SK-N-SH (cell line): Measurements from ENCODE around the gene SERPINB12. TPM values are rescaled to one million over a fixed set of nuclear protein-coding genes. Genes with fewer than 3 reads are reported as not detected.

Experiments used
- CTCF ChIA-PET: fragments of 300-600, 350-600 bp; formaldehyde crosslinking; extraction: SDS; loops from one replicate; lab custom pipeline; 2021; lab: Yijun Ruan, JAX
- POLR2A ChIA-PET: fragments of 350-600 bp; sonication (Branson Sonifier 250); formaldehyde crosslinking; extraction: SDS; loops from one replicate; lab custom pipeline; 2020; ENCODE audit warnings: antibody characterized with exemption, inconsistent platforms; lab: Yijun Ruan, JAX
- DNase-seq: peaks from one replicate; pipeline ENCODE4 v3.0.0; 2012
- H2AFZ ChIP-seq: fragments of 200-600 bp; sonication (generic); 2 replicates; pipeline ENCODE4 v1.8.1; 2016; ENCODE audit warnings: antibody characterized with exemption, mild to moderate bottlenecking, low read depth
- H3F3A ChIP-seq: fragments of 200-600 bp; sonication (generic); replicated peaks from 2 replicates; pipeline ENCODE3; 2016; ENCODE audit warnings: antibody characterized with exemption, mild to moderate bottlenecking; ENCODE audit not compliant: insufficient read depth
- H3K27ac ChIP-seq, 2 experiments: fragments of 200-500 bp in 1 of 2; fragments of 200-600 bp in 1 of 2; sonication (Bioruptor generic) in 1 of 2; sonication (generic), shearing (Covaris generic) in 1 of 2; 2 replicates each; pipeline versions ENCODE4 v1.5.1 to v1.6.1; 2014 to 2016; ENCODE audit warnings: low read depth in 2 of 2, inconsistent platforms in 1 of 2, low read length in 1 of 2, mild to moderate bottlenecking in 1 of 2, mixed read lengths in 1 of 2
- H3K27me3 ChIP-seq: fragments of 200-600 bp; sonication (generic), shearing (Covaris generic); 2 replicates; pipeline ENCODE4 v1.6.1; 2016; ENCODE audit warnings: mixed run types; ENCODE audit not compliant: insufficient read depth
- H3K36me3 ChIP-seq, 2 experiments: fragments of 200-500 bp in 1 of 2; fragments of 200-600 bp in 1 of 2; sonication (Bioruptor generic) in 1 of 2; sonication (generic) in 1 of 2; replicated peaks in 1 of 2; 2 replicates each; pipeline versions ENCODE3 to v1.5.1; 2014 to 2016; ENCODE audit warnings: low read length in 1 of 2, mild to moderate bottlenecking in 1 of 2; ENCODE audit not compliant: insufficient read depth in 2 of 2, control insufficient read depth in 1 of 2
- H3K4me1 ChIP-seq, 2 experiments: fragments of 200-500 bp in 1 of 2; fragments of 200-600 bp in 1 of 2; sonication (Bioruptor generic) in 1 of 2; sonication (generic), shearing (Covaris generic) in 1 of 2; 2 replicates each; pipeline versions ENCODE4 v1.5.1 to v1.6.1; 2014 to 2016; ENCODE audit warnings: low read depth in 1 of 2, low read length in 1 of 2, mixed run types in 1 of 2; ENCODE audit not compliant: insufficient read depth in 2 of 2, control insufficient read depth in 1 of 2
- H3K4me2 ChIP-seq: fragments of 200-600 bp; sonication (generic), shearing (Covaris generic); 2 replicates; pipeline ENCODE4 v1.6.1; 2017; ENCODE audit warnings: mixed run types
- H3K4me3 ChIP-seq, 2 experiments: fragments of 200-500 bp in 1 of 2; fragments of 200-600 bp in 1 of 2; sonication (Bioruptor generic) in 1 of 2; sonication (generic), shearing (Covaris generic) in 1 of 2; 2 replicates each; pipeline versions ENCODE4 v1.5.1 to v1.8.1; 2014 to 2016; ENCODE audit warnings: low read depth in 2 of 2, inconsistent platforms in 1 of 2, low read length in 1 of 2, mild to moderate bottlenecking in 1 of 2, mixed read lengths in 1 of 2, moderate library complexity in 1 of 2
- H3K79me2 ChIP-seq: fragments of 200-600 bp; sonication (generic); 2 replicates; pipeline ENCODE4 v1.8.1; 2017; ENCODE audit warnings: mild to moderate bottlenecking; ENCODE audit not compliant: insufficient read depth
- H3K9ac ChIP-seq: fragments of 200-600 bp; sonication (generic); 2 replicates; pipeline ENCODE4 v1.6.1; 2017; ENCODE audit warnings: mixed run types
- H3K9me2 ChIP-seq: fragments of 200-600 bp; sonication (generic); 2 replicates; pipeline ENCODE4 v1.6.1; 2017; ENCODE audit warnings: mixed run types
- H3K9me3 ChIP-seq: fragments of 200-600 bp; sonication (generic); 2 replicates; pipeline ENCODE4 v1.6.1; 2017; ENCODE audit warnings: mixed run types, mild to moderate bottlenecking, moderate library complexity
- H4K20me1 ChIP-seq: fragments of 200-600 bp; sonication (generic); 2 replicates; pipeline ENCODE4 v1.6.1; 2017; ENCODE audit warnings: mild to moderate bottlenecking, mixed run types; ENCODE audit not compliant: insufficient read depth
- CHD2 ChIP-seq: fragments of 150-350 bp; IDR thresholded peaks from 2 replicates; pipeline ENCODE4 v1.6.1; 2018; ENCODE audit warnings: low read length; ENCODE audit not compliant: partially characterized antibody
- EP300 ChIP-seq, 2 experiments: IDR thresholded peaks; 2 replicates each; pipeline versions ENCODE4 v1.4.0 to v1.6.1; 2012; ENCODE audit warnings: borderline replicate concordance in 1 of 2, low read depth in 1 of 2, low read length in 1 of 2
- MXI1 ChIP-seq: IDR thresholded peaks from 2 replicates; pipeline ENCODE4 v1.6.1; 2012; ENCODE audit warnings: mild to moderate bottlenecking, low read depth, low read length, improper control_type of control experiment
- NFIC ChIP-seq: IDR thresholded peaks from 2 replicates; pipeline ENCODE4 v1.4.0; 2012; ENCODE audit warnings: borderline replicate concordance
- NRF1 ChIP-seq: IDR thresholded peaks from 2 replicates; pipeline ENCODE4 v1.6.1; 2012; ENCODE audit warnings: low read depth, mild to moderate bottlenecking, low read length
- POLR2AphosphoS5 ChIP-seq: IDR thresholded peaks from 2 replicates; pipeline ENCODE4 v1.6.1; 2012; ENCODE audit warnings: low read depth, low read length
- RAD21 ChIP-seq: IDR thresholded peaks from 2 replicates; pipeline ENCODE4 v1.6.1; 2012; ENCODE audit warnings: mild to moderate bottlenecking, low read length
- RFX5 ChIP-seq: IDR thresholded peaks from 2 replicates; pipeline ENCODE4 v1.6.1; 2012; ENCODE audit warnings: mild to moderate bottlenecking, improper control_type of control experiment, low read length
- SMC3 ChIP-seq: IDR thresholded peaks from 2 replicates; pipeline ENCODE4 v1.6.1; 2012; ENCODE audit warnings: low read depth, low read length, improper control_type of control experiment
- TAF1 ChIP-seq: IDR thresholded peaks from 2 replicates; pipeline ENCODE4 v1.6.1; 2012; ENCODE audit warnings: low read depth, mild to moderate bottlenecking, low read length, moderate library complexity, borderline replicate concordance
- TCF12 ChIP-seq: IDR thresholded peaks from 2 replicates; pipeline ENCODE4 v1.4.0; 2012
- YY1 ChIP-seq: IDR thresholded peaks from 2 replicates; pipeline ENCODE4 v1.4.0; 2012; ENCODE audit warnings: low read depth, mild to moderate bottlenecking
- WGBS: methylation state at CpG from one replicate; pipeline ENCODE4 v1.1.6; 2017; ENCODE audit warnings: low lambda C conversion rate; 5-methylcytosine and 5-hydroxymethylcytosine counted together
- polyA plus RNA-seq, 3 experiments: library from polyadenylated mRNA; depleted of rRNA; stranded (reverse); fragments of >200 nt; gene quantifications; 2 replicates each; pipeline ENCODE4 v1.2.3, GENCODE V29; 2012
- TF ChIP-seq, protein P1 (sequence below): IDR thresholded peaks from 2 replicates; pipeline ENCODE4 v1.4.0; 2012; ENCODE audit warnings: low read depth, borderline replicate concordance
- TF ChIP-seq, protein P2 (sequence below): IDR thresholded peaks from 2 replicates; pipeline ENCODE4 v1.4.0; 2012; ENCODE audit warnings: low read depth, borderline replicate concordance
- TF ChIP-seq, protein P3 (sequence below): fragments of 200-600 bp; sonication (generic); IDR thresholded peaks from 2 replicates; pipeline ENCODE4 v1.6.1; 2017; ENCODE audit warnings: antibody characterized with exemption, mild to moderate bottlenecking, moderate library complexity

SERPINB12 gene
- polyA plus RNA-seq, 1 of the 3 experiments (the other 2 are of a cell fraction) = not detected

DNA sequence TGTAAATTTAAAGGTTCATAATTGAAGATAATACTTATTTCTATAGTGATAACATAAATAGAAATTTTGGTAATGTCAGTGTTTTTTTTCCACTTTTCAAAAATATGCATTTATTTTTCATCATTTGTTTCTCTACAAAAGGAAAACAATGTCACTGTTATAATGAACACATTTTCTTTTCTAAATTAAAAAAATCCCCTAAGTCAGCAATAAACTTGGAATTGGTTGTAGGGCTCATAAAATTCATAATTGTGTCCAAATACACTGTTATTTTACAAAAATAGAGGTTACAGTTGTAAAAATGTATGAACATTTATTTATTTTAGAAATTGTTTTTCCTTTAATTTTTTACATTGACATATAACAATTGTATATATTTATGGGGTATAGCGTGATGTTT is 26.4 kb upstream of the SERPINB12 start (continued):
- TF ChIP-seq, protein P1, sequence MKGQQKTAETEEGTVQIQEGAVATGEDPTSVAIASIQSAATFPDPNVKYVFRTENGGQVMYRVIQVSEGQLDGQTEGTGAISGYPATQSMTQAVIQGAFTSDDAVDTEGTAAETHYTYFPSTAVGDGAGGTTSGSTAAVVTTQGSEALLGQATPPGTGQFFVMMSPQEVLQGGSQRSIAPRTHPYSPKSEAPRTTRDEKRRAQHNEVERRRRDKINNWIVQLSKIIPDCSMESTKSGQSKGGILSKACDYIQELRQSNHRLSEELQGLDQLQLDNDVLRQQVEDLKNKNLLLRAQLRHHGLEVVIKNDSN = no peak
- no peak for TF ChIP-seq NRF1

- H3K27ac ChIP-seq = no peak overlapping the region
- no peak overlapping the region for H3K4me2 ChIP-seq
- H3K9me3 ChIP-seq = no peaks in the 10 kb centered on the region
- 14% methylated on average over 15 of the region's 16 CpGs for WGBS
- H3K9me2 ChIP-seq = no peaks in the 10 kb centered on the region
- ChIA-PET CTCF (interaction anchor here (0.6 to 5.0 kb wide), 63 partner anchors 9 to 1007 kb away, joined by 3 to 44 read pairs (median 4); partner anchors contain the start of genes SERPINB12 and SERPINB2), POLR2A (no interaction called here)
- H3K27me3 ChIP-seq = peaks cover 46% of the 10 kb centered on the region
- no peaks in the 10 kb centered on the region for H3K36me3 ChIP-seq
- H4K20me1 ChIP-seq = no peaks in the 10 kb centered on the region
- no peaks in the 10 kb centered on the region for H3F3A ChIP-seq
- H2AFZ ChIP-seq = no peak overlapping the region
- no peak overlapping the region; a peak in 1 of 4 replicates for H3K4me3 ChIP-seq
- peak; percentile 35 for DNase-seq
- no peak overlapping the region for H3K9ac ChIP-seq
- no peaks in the 10 kb centered on the region for H3K79me2 ChIP-seq
- TF ChIP-seq RFX5 (no peak), YY1 (no peak), SMC3 (peak; percentile 88), TCF12 (no peak), EP300 (IDR thresholded peaks at IDR 0.05; ENCODE audit: borderline replicate concordance in 1 of 2, low read depth in 1 of 2, low read length in 1 of 2) (no peak), RAD21 (peak; percentile 85), CHD2 (no peak), POLR2AphosphoS5 (no peak), MXI1 (no peak), NFIC (no peak), TAF1 (no peak)
- TF ChIP-seq, protein P2, sequence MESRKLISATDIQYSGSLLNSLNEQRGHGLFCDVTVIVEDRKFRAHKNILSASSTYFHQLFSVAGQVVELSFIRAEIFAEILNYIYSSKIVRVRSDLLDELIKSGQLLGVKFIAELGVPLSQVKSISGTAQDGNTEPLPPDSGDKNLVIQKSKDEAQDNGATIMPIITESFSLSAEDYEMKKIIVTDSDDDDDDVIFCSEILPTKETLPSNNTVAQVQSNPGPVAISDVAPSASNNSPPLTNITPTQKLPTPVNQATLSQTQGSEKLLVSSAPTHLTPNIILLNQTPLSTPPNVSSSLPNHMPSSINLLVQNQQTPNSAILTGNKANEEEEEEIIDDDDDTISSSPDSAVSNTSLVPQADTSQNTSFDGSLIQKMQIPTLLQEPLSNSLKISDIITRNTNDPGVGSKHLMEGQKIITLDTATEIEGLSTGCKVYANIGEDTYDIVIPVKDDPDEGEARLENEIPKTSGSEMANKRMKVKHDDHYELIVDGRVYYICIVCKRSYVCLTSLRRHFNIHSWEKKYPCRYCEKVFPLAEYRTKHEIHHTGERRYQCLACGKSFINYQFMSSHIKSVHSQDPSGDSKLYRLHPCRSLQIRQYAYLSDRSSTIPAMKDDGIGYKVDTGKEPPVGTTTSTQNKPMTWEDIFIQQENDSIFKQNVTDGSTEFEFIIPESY = no peak
- TF ChIP-seq, protein P1 = no peak
- TF ChIP-seq, protein P3, sequence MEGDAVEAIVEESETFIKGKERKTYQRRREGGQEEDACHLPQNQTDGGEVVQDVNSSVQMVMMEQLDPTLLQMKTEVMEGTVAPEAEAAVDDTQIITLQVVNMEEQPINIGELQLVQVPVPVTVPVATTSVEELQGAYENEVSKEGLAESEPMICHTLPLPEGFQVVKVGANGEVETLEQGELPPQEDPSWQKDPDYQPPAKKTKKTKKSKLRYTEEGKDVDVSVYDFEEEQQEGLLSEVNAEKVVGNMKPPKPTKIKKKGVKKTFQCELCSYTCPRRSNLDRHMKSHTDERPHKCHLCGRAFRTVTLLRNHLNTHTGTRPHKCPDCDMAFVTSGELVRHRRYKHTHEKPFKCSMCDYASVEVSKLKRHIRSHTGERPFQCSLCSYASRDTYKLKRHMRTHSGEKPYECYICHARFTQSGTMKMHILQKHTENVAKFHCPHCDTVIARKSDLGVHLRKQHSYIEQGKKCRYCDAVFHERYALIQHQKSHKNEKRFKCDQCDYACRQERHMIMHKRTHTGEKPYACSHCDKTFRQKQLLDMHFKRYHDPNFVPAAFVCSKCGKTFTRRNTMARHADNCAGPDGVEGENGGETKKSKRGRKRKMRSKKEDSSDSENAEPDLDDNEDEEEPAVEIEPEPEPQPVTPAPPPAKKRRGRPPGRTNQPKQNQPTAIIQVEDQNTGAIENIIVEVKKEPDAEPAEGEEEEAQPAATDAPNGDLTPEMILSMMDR = peak; percentile 80
- no peaks in the 10 kb centered on the region for H3K4me1 ChIP-seq
These were observed 23.8 kb upstream of the SERPINB12 start for GRCh38 chr18:63518178-63519012.
